GM10248 (cell line): ENCODE data around the gene NOC4L.
"Not testable (repeated sequence)": the region's sequence is repeated elsewhere in the genome, so short reads cannot be mapped to it uniquely, and the experiment has no call there.

Experiments used
- CTCF ChIA-PET: fragments of 300-600 bp; sonication (Branson Sonifier 250); formaldehyde crosslinking; extraction: SDS; loops from one replicate; lab custom pipeline; 2021; ENCODE audit warnings: antibody characterized with exemption; lab: Yijun Ruan, JAX
- POLR2A ChIA-PET: fragments of 350-650 bp; sonication (Branson Sonifier 250); formaldehyde crosslinking; extraction: SDS; loops from one replicate; lab custom pipeline; 2020; ENCODE audit warnings: antibody characterized with exemption; lab: Yijun Ruan, JAX
- DNase-seq: peaks from one replicate; pipeline ENCODE4 v3.0.0; 2012; ENCODE audit errors: extremely low spot score
- TF ChIP-seq, protein P1 (sequence below): IDR thresholded peaks from 2 replicates; pipeline ENCODE4 v1.5.1; 2012; ENCODE audit warnings: mild to moderate bottlenecking, low read depth; ENCODE audit errors: extremely low read depth, missing control alignments, control extremely low read depth

NOC4L gene

DNA sequence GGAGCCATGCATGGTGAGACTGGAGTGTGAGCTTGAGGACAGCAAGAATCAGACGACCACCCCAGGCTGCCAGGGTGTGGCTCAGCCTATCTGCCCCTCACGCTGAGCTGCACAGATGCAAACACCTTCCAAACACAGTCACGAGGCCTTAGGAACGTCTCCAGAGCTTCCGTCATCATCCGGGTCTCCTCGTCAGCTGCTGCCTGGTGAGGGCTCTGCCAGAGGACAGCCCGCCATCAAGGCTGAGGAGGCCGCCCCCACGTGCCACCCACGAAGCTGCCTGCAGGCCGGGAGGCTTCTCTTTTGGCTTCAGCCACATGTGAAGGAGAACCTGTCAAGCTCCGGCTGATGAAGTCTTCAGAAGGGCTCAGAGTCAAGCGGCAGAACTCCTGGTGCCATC lies 13.6 kb upstream of the NOC4L start:
- ChIA-PET POLR2A (no interaction called here), CTCF (interaction anchor here (1.6 kb wide), 1 partner anchor 9 kb away, joined by 7 read pairs; no protein-coding TSS in a partner anchor)
- no peak for DNase-seq
- TF ChIP-seq, protein P1, sequence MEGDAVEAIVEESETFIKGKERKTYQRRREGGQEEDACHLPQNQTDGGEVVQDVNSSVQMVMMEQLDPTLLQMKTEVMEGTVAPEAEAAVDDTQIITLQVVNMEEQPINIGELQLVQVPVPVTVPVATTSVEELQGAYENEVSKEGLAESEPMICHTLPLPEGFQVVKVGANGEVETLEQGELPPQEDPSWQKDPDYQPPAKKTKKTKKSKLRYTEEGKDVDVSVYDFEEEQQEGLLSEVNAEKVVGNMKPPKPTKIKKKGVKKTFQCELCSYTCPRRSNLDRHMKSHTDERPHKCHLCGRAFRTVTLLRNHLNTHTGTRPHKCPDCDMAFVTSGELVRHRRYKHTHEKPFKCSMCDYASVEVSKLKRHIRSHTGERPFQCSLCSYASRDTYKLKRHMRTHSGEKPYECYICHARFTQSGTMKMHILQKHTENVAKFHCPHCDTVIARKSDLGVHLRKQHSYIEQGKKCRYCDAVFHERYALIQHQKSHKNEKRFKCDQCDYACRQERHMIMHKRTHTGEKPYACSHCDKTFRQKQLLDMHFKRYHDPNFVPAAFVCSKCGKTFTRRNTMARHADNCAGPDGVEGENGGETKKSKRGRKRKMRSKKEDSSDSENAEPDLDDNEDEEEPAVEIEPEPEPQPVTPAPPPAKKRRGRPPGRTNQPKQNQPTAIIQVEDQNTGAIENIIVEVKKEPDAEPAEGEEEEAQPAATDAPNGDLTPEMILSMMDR = no peak

DNA sequence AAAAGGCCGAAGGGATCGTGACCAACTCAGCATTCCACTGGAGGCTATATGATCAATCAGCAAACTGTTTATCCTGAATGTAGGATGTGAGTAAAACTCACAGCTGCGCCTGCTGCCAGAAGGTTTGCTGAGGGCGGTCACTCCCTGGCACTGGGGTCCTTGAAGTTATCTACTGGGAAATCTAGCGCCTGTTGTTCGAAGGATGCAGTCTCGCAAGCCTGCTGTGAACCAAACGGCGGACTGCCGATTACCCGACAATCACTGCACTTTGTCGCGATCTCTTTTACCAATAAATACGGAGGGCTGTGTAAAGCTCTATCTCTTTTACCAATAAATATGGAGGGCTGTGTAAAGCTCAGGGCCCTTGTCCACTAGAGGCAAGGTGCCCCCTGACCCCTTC lies 13.0 kb upstream of the NOC4L start:
- CTCF ChIA-PET = interaction anchor here (1.6 kb wide), 1 partner anchor 9 kb away, joined by 7 read pairs; no protein-coding TSS in a partner anchor
- TF ChIP-seq, protein P1 = no peak
- POLR2A ChIA-PET = no interaction called here
- DNase-seq = no peak

DNA sequence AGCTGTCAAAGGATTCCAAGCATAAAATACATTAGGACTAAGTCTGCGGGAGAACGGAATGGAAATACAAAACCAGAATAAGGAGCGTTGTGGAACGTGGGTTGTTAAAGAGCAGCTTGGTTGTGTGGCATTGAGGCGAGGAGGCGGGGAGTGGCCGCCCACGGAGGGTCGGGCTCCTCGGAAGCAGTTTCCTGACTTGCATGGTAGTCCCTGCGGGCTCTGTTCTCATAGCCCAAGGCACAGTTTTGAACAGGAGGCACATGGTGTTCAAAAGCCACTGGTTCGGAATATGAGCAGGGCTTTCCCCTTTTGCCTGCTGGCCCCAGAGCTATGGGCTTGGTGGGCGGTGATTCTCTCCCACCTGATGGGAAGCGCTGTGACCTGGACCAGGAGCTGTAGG lies 12.3 kb upstream of the NOC4L start:
- CTCF ChIA-PET = interaction anchor here (1.0 kb wide), 1 partner anchor 9 kb away, joined by 3 read pairs; no protein-coding TSS in a partner anchor
- TF ChIP-seq, protein P1 = no peak
- no peak for DNase-seq
- POLR2A ChIA-PET = no interaction called here

DNA sequence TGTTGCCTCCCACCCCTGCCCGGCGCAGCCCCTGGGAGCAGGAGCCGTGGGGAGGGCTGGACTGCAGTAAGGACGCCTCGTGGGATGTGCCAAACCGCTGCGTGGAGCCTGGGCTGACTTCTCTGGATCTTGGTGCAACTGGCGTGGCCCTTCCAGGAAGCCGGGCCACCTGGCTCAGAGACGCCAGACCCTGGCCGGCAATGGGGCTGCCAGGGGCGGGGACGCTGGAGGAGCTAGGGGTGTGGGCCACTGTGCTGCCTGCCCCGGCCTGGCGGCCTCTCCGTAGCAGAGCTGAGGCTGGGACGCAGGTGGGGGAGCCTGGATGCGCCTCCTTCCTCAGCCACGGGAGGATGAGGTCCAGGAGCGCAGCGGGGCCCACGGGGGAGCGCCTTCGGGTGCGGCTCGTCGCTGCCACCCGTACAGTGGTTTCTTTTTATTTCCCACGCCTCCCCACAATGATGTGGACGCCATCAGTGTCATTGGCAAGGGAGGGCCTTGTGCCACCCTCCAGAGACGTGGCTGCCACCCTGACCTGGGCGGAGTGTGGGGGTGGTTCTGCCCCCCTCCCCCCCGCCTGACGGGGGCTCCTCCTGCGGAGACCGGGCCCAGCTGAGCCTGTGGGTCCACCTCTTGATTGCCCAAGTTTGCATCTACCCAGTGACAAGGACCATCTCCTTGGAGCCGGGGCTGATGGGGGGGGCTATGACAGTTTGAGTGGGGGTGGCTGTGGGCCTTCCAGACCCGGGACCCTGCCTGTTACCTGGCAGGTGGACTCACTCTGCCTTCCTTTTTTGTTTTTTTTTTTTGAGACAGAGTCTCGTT lies 11.4 kb upstream of the NOC4L start:
- ChIA-PET POLR2A (no interaction called here), CTCF (interaction anchor here (1.0 kb wide), 1 partner anchor 9 kb away, joined by 3 read pairs; no protein-coding TSS in a partner anchor)
- TF ChIP-seq, protein P1 = no peak
- DNase-seq = no peak

DNA sequence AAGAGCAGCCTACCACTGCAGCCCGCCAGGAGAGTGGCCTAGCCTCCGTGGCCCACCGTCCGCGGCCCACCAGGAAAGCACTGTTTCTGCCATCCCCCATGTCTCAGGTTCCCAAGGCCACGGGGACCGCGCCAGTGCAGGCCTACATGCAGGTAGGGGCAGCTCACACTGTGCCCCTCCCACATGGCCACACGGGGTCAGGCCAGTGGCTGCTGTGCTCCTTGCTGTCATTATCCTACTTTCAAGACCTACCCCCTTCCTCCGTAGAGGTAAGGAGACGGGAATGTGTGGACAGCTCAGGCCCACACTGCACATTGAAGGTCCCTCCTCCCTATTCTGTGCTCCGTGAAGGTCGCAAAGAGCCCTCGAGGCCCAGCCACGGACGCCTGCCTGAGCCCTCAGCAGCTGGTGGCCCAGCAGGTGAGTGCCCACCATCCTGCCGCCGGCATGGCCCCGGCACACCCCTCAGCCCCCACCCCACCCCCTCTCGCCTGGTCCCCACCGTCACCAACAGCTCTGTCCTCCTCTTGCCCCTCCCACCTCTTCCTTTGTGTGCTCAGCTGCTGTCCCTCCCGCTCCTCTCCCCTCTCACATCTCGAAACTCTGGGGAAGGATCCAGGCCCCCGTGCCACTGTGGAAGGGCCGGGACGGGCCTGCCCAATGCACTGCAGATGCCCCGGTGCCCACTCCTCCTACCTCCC lies 10.2 kb upstream of the NOC4L start:
- CTCF ChIA-PET = no interaction called here
- POLR2A ChIA-PET = no interaction called here
- DNase-seq = no peak
- TF ChIP-seq, protein P1 = no peak

DNA sequence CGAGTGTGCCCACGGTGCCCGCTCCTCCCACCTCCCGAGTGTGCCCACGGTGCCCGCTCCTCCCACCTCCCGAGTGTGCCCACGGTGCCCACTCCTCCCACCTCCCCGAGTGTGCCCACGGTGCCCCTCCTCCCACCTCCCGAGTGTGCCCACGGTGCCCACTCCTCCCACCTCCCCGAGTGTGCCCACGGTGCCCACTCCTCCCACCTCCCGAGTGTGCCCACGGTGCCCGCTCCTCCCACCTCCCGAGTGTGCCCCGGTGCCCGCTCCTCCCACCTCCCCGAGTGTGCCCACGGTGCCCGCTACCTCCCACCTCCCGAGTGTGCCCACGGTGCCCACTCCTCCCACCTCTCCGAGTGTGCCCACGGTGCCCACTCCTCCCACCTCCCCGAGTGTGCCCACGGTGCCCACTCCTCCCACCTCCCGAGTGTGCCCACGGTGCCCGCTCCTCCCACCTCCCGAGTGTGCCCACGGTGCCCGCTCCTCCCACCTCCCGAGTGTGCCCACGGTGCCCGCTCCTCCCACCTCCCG lies 9.5 kb upstream of the NOC4L start:
- POLR2A ChIA-PET, DNase-seq, CTCF ChIA-PET: not testable (repeated sequence)

DNA sequence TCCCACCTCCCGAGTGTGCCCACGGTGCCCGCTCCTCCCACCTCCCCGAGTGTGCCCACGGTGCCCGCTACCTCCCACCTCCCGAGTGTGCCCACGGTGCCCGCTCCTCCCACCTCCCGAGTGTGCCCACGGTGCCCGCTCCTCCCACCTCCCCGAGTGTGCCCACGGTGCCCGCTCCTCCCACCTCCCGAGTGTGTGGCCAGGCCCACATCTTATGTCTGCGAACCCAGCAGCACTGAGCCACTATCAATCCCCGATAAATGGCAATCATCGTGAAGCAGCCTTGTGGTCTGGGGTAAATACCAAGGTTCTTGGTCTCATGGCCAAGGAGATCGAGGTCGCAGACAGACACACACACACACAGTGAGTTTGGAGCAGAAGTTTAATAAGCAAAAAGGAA lies 8.0 kb upstream of the NOC4L start:
- POLR2A ChIA-PET, DNase-seq: not testable (repeated sequence)
- CTCF ChIA-PET = interaction anchor here (1.2 to 1.3 kb wide), 2 partner anchors 8 to 9 kb away, joined by 3 to 4 read pairs; no protein-coding TSS in a partner anchor
